Stimulated activated CD8-positive, alpha-beta memory T cell treated with anti-CD3 and anti-CD28 coated beads, Interleukin-12 subunit alpha, Interleukin-12 subunit beta, amount 100 ng/mL, for 24 hours (primary cell): Measurements from ENCODE around the gene LENG1.

Experiments used
- DNase-seq: peaks from one replicate; pipeline ENCODE4 v3.0.0-alpha.2; 2020; ENCODE audit errors: extremely low read depth

LENG1 gene

GRCh38 chr19:54109651-54110050 is 49.9 kb downstream of the LENG1 start:
- DNase-seq: no peak

GRCh38 chr19:54108496-54108895 is 51.0 kb downstream of the LENG1 start:
- DNase-seq: no peak

- DNase-seq: no peak
Observed at GRCh38 chr19:54107876-54108490, 51.5 kb downstream of the LENG1 start.

GRCh38 chr19:54106716-54107115 is 52.8 kb downstream of the LENG1 start:
- no peak for DNase-seq

- DNase-seq: no peak
Observed at GRCh38 chr19:54105796-54106195, 53.7 kb downstream of the LENG1 start.
